ENCODE data around the gene KLRC1.
"Not testable (repeated sequence)": the region's sequence is repeated elsewhere in the genome, so short reads cannot be mapped to it uniquely, and the experiment has no call there.

- not testable (repeated sequence) for TF ChIP-seq POLR2A (IDR thresholded peaks at IDR 0.05; ENCODE audit: borderline replicate concordance, extremely low read depth, insufficient read depth, insufficient read length); EZH2 (IDR thresholded peaks at IDR 0.05); ZNF274 (IDR thresholded peaks at IDR 0.05; ENCODE audit: low read depth, low read length); POLR2AphosphoS5 (IDR thresholded peaks at IDR 0.05; ENCODE audit: low read depth, low read length); ZBTB33 (IDR thresholded peaks at IDR 0.05; ENCODE audit: extremely low read depth, insufficient replicate concordance, low read length); CTCF (IDR thresholded peaks at IDR 0.05 in 2 of 3, conservative IDR thresholded peaks at IDR 0.05 in 1 of 3; ENCODE audit: borderline replicate concordance in 1 of 3, insufficient read depth in 1 of 3, low read depth in 2 of 3, low read length in 2 of 3); TCF7L2 (IDR thresholded peaks at IDR 0.05; ENCODE audit: borderline replicate concordance, extremely low read depth, insufficient read depth, insufficient read length); EZH2phosphoT487 (IDR thresholded peaks at IDR 0.05; ENCODE audit: borderline replicate concordance)
Measured at GRCh38 chr12:10472808-10473207, 19.6 kb upstream of the KLRC1 start.

Measured in HCT116 (cell line).